Measurements from ENCODE around the gene DRG2. TPM values are rescaled to one million over a fixed set of nuclear protein-coding genes. Genes with fewer than 3 reads are reported as not detected.

Gene DRG2
- total RNA-seq, 1 experiment from 2014 or later = 42.5 TPM

GRCh38 chr17:18141210-18141803, 53.6 kb downstream of the DRG2 start:
- peak; percentile 53 for DNase-seq (ENCODE audit: extremely low read depth, low read depth)

- no peak for DNase-seq (ENCODE audit: extremely low read depth, low read depth)
Observed at GRCh38 chr17:18142417-18142816, 54.7 kb downstream of the DRG2 start.

GRCh38 chr17:18143044-18143936, 55.5 kb downstream of the DRG2 start:
- peak; percentile 18 for DNase-seq (ENCODE audit: extremely low read depth, low read depth)

- no peak for DNase-seq (ENCODE audit: extremely low read depth, low read depth)
Observed at GRCh38 chr17:18144261-18144660, 56.5 kb downstream of the DRG2 start.

- no peak for DNase-seq (ENCODE audit: extremely low read depth, low read depth)
Observed at GRCh38 chr17:18144855-18145254, 57.1 kb downstream of the DRG2 start.

- no peak for DNase-seq (ENCODE audit: extremely low read depth, low read depth)
Observed at GRCh38 chr17:18145811-18146210, 58.1 kb downstream of the DRG2 start.

GRCh38 chr17:18146259-18146658, 58.5 kb downstream of the DRG2 start:
- DNase-seq (ENCODE audit: extremely low read depth, low read depth) = no peak

- DNase-seq (ENCODE audit: extremely low read depth, low read depth) = no peak
Observed at GRCh38 chr17:18146980-18147379, 59.2 kb downstream of the DRG2 start.

GRCh38 chr17:18148586-18148985, 60.8 kb downstream of the DRG2 start:
- DNase-seq (ENCODE audit: extremely low read depth, low read depth) = no peak

GRCh38 chr17:18151290-18151689, 63.5 kb downstream of the DRG2 start:
- DNase-seq (ENCODE audit: extremely low read depth, low read depth) = no peak

GRCh38 chr17:18155179-18155578, 67.4 kb downstream of the DRG2 start:
- DNase-seq (ENCODE audit: extremely low read depth, low read depth) = no peak

GRCh38 chr17:18156171-18156975, 68.6 kb downstream of the DRG2 start:
- no peak for DNase-seq (ENCODE audit: extremely low read depth, low read depth)

GRCh38 chr17:18156976-18157280, 69.2 kb downstream of the DRG2 start:
- DNase-seq (ENCODE audit: extremely low read depth, low read depth) = no peak

Other genes starting within 250 kb of the DRG2 start
- 9.7 and 9.9 TPM in 2 replicates for gene TOM1L2, start 115.5 kb upstream of the DRG2 start, total RNA-seq (2014; rRNA removed; shearing (Covaris generic))
- gene DRC3, start 115.1 kb upstream of the DRG2 start, total RNA-seq (2014; rRNA removed; shearing (Covaris generic)) = 0.40 and 0.63 TPM in 2 replicates
- 8.0 and 8.4 TPM in 2 replicates for gene ATPAF2, start 48.8 kb upstream of the DRG2 start, total RNA-seq (2014; rRNA removed; shearing (Covaris generic))
- 12.4 and 14.8 TPM in 2 replicates for gene GID4, start 48.5 kb upstream of the DRG2 start, total RNA-seq (2014; rRNA removed; shearing (Covaris generic))
- 0.06 and 0.30 TPM in 2 replicates for gene MYO15A, start 20.8 kb downstream of the DRG2 start, total RNA-seq (2014; rRNA removed; shearing (Covaris generic))
- gene ALKBH5, start 95.9 kb downstream of the DRG2 start, total RNA-seq (2014; rRNA removed; shearing (Covaris generic)) = 94.1 and 96.2 TPM in 2 replicates
- 11.9 and 12.6 TPM in 2 replicates for gene LLGL1, start 137.7 kb downstream of the DRG2 start, total RNA-seq (2014; rRNA removed; shearing (Covaris generic))
- gene FLII, start 170.8 kb downstream of the DRG2 start, total RNA-seq (2014; rRNA removed; shearing (Covaris generic)) = 175 and 179 TPM in 2 replicates
- 5.2 and 5.3 TPM in 2 replicates for gene MIEF2, start 172.7 kb downstream of the DRG2 start, total RNA-seq (2014; rRNA removed; shearing (Covaris generic))
- 29.3 and 35.3 TPM in 2 replicates for gene TOP3A, start 227.0 kb downstream of the DRG2 start, total RNA-seq (2014; rRNA removed; shearing (Covaris generic))
- 17.1 and 19.9 TPM in 2 replicates for gene SMCR8, start 227.3 kb downstream of the DRG2 start, total RNA-seq (2014; rRNA removed; shearing (Covaris generic))